WERI-Rb-1 (cell line): Measurements from ENCODE around the gene GRK4.

ENCODE experiments used
- DNase-seq: peaks from one replicate; pipeline ENCODE4 v3.0.0-alpha.2; 2020
- H3K27ac ChIP-seq: fragments of 250-450 bp; sonication (Bioruptor Pico); 2 replicates; pipeline ENCODE4 v1.5.1; 2020; ENCODE audit warnings: mild to moderate bottlenecking, moderate library complexity
- H3K27me3 ChIP-seq: fragments of 250-450 bp; sonication (Bioruptor Pico); 2 replicates; pipeline ENCODE4 v1.5.1; 2021; ENCODE audit warnings: mild to moderate bottlenecking, low read depth, moderate library complexity; ENCODE audit not compliant: insufficient read depth, severe bottlenecking
- H3K36me3 ChIP-seq: fragments of 250-450 bp; sonication (Bioruptor Pico); 2 replicates; pipeline ENCODE4 v1.5.1; 2020; ENCODE audit warnings: mild to moderate bottlenecking, moderate library complexity
- H3K4me3 ChIP-seq: 2 replicates; pipeline ENCODE4 v1.5.1; 2011; ENCODE audit warnings: low read depth, mild to moderate bottlenecking, control low read depth, low read length
- H3K9me3 ChIP-seq: fragments of 250-450 bp; sonication (Bioruptor Pico); 2 replicates; pipeline ENCODE4 v1.5.1; 2021; ENCODE audit warnings: mild to moderate bottlenecking, moderate library complexity; ENCODE audit not compliant: severe bottlenecking
- TF ChIP-seq, protein P1 (sequence below): IDR thresholded peaks from 2 replicates; pipeline ENCODE4 v1.5.1; 2011; ENCODE audit warnings: low read depth, mild to moderate bottlenecking, control low read depth, inconsistent platforms, low read length

Gene GRK4

GRCh38 chr4:2940267-2941137, 22.9 kb upstream of the GRK4 start:
- DNase-seq = no peak

GRCh38 chr4:2941138-2942036, 22.0 kb upstream of the GRK4 start:
- H3K9me3 ChIP-seq = no peaks in the 10 kb centered on the region
- H3K27me3 ChIP-seq = no peaks in the 10 kb centered on the region
- TF ChIP-seq, protein P1, sequence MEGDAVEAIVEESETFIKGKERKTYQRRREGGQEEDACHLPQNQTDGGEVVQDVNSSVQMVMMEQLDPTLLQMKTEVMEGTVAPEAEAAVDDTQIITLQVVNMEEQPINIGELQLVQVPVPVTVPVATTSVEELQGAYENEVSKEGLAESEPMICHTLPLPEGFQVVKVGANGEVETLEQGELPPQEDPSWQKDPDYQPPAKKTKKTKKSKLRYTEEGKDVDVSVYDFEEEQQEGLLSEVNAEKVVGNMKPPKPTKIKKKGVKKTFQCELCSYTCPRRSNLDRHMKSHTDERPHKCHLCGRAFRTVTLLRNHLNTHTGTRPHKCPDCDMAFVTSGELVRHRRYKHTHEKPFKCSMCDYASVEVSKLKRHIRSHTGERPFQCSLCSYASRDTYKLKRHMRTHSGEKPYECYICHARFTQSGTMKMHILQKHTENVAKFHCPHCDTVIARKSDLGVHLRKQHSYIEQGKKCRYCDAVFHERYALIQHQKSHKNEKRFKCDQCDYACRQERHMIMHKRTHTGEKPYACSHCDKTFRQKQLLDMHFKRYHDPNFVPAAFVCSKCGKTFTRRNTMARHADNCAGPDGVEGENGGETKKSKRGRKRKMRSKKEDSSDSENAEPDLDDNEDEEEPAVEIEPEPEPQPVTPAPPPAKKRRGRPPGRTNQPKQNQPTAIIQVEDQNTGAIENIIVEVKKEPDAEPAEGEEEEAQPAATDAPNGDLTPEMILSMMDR = no peak
- DNase-seq = no peak
- peak overlapping the region; percentile 36; the same call in 1 of the 2 replicates for H3K27ac ChIP-seq
- no peak overlapping the region for H3K4me3 ChIP-seq
- H3K36me3 ChIP-seq = peaks cover 86% of the 10 kb centered on the region

More at GRCh38 chr4:2940267-2941137, 22.9 kb upstream of the GRK4 start:
- TF ChIP-seq, protein P1 = no peak
- H3K4me3 ChIP-seq = no peak overlapping the region
- H3K27me3 ChIP-seq = no peaks in the 10 kb centered on the region
- no peaks in the 10 kb centered on the region for H3K9me3 ChIP-seq
- H3K36me3 ChIP-seq = peaks cover 81% of the 10 kb centered on the region
- H3K27ac ChIP-seq = no peak overlapping the region

- Histone ChIP-seq H3K9me3 (no peaks in the 10 kb centered on the region), H3K27ac (no peak overlapping the region), H3K36me3 (peaks cover 93% of the 10 kb centered on the region), H3K27me3 (no peaks in the 10 kb centered on the region), H3K4me3 (no peak overlapping the region)
- TF ChIP-seq, protein P1 = no peak
- DNase-seq = no peak
Measured at GRCh38 chr4:2942037-2942531, 21.3 kb upstream of the GRK4 start.

DNA sequence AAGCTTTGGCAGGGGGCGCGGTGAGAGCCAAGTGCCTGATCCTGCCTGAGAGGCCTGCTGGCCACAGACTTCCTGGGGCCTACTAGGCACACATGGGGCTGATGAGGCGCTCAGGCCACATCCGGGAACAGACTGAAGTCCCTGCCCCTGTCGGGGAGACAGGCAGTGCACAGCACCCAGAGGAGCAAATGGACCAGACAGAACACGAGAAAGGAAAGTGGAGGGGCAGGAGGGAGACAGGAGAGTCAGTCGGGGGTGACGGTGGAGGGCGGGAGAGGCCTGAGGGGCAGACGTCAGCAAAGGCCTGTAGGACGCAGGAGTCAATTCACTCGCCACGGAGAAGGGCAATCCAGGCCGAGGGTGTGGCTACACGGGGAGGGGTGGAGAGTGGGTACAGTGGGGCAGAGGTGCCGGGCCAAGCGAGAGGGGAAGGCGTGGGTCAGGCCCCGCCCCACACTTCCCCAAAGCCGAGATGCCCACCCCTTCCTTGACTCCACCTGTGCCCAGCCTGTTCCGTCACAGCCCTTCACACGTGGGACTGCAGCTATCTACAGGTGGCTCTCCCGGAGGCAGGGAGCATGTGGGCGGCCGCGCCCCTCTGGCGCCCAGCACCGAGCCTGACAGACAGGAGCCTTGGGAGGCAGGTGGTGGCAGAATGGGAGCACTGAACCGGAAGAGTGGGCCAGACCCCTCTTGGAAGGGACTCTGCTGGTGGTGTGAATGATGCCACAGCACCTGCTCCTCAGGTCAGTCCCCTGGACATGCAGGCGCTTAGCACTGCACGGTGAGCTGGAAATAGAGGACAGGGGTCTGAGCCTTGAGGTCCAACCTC, 20.6 kb upstream of the GRK4 start:
- H3K4me3 ChIP-seq = no peak overlapping the region
- H3K27ac ChIP-seq = no peak overlapping the region
- TF ChIP-seq, protein P1 = no peak
- no peaks in the 10 kb centered on the region for H3K9me3 ChIP-seq
- peaks cover 96% of the 10 kb centered on the region for H3K36me3 ChIP-seq
- H3K27me3 ChIP-seq = no peaks in the 10 kb centered on the region
- no peak for DNase-seq

DNA sequence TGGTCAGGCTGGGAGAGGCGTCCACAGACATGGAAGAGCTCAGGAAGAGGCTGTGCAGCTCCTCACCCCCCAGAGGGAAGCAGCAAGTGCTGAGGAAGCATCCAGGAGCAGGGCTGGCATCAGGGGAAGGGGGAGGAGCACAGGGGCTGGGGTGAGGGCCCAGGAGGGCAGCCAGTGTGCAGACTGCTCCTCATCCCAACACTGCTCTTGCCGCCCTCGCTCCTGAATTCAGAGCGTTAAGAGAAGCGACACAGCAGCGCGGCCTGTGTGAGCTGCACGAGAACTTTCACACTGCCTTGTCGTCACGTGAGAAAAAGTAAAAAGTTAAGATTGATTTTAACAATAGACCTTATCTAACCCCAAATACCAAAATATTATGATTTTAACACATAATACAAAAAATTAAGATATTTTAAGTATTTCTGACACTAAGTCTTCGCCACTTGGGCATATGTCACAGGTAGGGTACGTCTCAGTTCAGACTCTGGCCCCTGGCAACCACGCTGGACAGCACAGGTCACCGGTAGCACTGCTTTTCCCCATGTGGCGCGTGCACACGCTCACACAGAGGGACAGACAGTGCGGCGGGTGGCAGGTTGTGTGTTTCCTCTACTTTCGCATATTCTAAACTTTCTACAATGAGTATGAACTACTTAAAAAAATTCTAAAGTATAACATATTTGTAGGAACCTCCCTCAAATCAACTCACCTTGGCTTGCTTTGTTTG, 19.8 kb upstream of the GRK4 start:
- Histone ChIP-seq H3K9me3 (no peaks in the 10 kb centered on the region), H3K36me3 (peaks cover 96% of the 10 kb centered on the region), H3K27ac (no peak overlapping the region), H3K4me3 (no peak overlapping the region), H3K27me3 (no peaks in the 10 kb centered on the region)
- TF ChIP-seq, protein P1 = no peak
- DNase-seq = no peak
